GM21529 (cell line): ENCODE results near the gene EYS.
"Not testable (repeated sequence)": the region's sequence is repeated elsewhere in the genome, so short reads cannot be mapped to it uniquely, and the experiment has no call there.

Source experiments
- ATAC-seq: cut with Tn5 transposase; IDR thresholded peaks from one replicate; pipeline ENCODE4 v1.9.1; 2021; ENCODE audit not compliant: unreplicated experiment

Gene EYS

DNA sequence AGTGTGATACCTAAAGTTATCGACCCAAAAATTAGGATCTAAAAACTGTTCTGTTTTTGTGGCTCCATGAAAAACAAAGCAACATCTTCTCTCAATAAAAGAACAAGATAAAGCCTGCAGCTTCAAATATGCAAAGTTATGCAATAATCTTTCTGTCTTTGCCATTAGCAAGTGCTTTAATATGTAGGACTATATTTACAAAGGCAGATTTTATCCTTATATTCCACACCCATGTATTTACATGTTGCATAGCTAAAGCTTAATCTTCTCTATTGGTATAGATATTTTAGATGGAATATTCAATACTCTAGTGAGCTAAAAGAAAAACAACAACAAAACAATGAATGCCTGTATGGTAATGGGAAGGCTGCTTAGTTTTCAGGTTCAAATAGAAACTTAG lies 1443.2 kb downstream of the EYS start:
- no peak for ATAC-seq

DNA sequence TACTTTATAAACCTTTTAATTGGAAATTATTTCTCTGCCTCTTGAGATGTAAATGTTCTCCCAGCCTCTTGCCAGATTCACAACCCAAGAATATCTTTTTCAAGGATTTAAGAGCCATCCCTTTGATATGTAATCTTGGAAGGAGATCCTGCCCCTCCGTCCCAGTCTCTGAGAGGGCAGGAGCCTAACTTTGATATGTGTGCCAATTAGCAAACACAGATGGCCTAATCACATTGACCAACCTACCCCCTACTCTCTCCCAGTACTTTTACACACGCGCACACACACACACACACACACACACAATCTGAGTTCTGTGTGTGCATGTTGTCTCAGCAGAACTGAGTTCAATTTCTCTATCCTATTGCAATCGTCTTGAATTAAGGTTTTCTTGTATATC lies 1447.7 kb downstream of the EYS start:
- ATAC-seq: no peak

DNA sequence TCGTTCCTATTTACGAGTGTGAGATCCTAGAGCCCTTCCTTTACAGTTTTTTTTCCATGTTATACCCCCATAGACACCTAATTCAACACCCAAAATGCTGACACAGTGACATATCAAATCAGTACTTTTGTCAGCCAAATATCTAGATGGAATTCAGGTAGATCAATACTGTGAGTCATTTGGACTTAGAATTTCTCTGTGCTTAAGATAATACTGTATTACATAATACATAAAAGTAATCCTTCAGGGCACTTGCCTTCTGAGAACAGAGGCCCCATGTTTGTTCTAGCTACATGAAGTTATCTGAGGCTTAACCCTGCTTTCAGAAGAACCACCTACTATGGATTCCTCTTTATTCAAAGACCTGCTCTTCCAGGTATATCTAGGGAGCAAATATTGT lies 1448.3 kb downstream of the EYS start:
- no peak for ATAC-seq

DNA sequence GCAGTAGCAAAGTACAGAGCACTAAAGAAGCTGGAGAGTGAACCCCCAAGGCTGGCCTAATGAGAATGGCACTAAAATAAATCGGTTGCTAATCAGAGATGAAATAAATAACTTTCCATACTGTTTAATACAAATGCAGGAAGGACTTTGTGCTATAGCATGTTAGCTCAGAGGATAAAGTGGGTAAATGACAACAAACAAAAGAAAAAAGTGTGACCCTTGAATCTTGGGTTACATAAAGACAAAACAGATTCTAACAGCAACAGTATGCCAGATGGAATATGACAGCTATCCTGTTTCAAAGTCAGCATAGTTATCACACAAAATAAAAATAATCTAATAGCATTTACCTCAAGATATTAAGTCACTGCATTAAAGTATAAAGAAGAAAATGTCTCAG lies 1448.7 kb downstream of the EYS start:
- ATAC-seq: no peak

DNA sequence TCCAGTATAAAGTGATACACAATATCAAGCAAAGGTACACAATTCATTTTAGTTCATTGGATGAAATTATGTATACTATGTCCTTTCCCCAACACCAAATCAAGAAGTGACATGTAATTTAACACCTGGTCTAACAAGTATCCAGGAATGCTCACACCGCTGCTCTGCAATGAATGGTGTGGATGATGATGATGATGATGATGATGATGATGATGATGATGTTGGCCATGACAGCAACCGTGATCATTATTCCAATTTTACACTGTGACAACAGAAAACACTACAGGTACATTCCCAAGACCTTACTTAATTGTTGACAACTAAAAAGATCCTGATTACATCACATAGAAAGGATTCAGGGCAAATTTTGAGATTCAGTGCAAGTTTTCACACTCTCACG lies 1449.4 kb downstream of the EYS start:
- ATAC-seq: no peak

DNA sequence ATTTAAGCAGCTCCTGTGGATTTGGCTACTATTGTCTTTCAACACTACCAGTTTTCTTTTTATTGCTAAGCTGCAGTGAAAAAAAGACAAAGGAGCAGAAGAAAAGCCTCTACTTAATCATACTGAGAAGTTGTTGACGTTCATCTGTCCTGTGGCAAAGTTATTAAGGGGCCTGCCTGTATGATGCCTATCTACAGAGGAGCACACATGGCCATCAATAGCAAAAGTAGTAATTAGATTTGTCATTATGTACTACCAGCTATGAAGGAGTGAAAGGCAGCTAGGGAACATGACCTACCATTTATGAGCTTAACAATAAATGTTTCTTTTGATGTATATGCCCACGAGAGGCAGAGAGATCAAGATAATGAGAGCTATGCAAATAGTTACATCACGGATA lies 1450.5 kb downstream of the EYS start:
- ATAC-seq: no peak

DNA sequence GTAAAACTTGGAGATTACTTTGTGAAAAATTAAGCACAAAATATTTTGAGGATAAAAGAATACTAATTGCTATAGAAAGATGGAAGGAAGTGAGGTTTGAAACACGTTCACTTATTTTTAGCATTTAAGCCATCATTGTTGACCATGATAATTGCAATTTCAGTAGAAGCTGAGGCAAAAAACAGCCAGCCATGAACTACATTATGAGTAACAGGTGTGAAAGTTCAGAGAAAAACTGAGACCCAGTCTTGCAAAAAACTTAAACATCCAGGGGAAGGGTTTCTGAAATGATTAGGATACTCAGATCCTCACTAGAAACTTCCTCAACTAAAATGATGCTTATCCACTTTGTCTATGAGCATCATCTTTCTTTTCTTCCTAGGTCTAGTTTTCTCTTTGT lies 1452.0 kb downstream of the EYS start:
- ATAC-seq: no peak

DNA sequence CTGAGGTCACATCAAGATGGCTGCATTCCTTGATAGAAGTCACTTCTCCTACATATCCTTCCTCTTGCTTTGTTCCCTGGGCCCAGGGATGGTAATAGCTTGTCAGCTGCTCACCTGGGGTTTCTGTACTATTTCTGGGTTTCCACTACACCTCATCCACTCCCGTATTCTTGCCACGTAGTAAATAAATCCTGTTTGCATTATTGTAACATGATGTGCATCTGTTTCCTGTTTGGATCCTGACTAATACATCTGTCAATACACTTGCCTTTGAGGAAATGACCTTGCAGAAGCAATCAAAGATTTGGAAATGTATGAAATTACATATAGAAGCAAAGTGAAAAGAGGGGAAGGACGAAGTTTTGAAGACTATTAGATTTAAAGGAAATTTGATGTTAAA lies 1452.5 kb downstream of the EYS start:
- no peak for ATAC-seq

DNA sequence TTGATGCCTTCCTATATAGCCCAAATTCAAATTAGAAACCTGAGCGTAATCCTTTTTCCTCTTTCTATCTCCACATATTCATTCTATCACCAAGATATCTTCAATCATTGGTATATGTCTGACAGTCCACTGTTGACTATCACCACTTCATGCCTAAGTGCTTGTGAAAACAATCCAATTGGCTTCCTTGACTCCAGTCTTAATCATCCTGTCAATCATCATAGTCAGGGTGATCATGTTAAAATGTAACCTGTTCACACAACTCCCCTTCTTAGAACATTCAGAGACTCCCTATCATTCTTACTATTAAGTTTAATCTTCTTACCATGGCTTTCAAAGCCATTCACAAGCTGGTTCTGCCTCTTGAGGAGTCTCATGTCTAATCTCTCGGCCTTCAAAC lies 1454.8 kb downstream of the EYS start:
- no peak for ATAC-seq

DNA sequence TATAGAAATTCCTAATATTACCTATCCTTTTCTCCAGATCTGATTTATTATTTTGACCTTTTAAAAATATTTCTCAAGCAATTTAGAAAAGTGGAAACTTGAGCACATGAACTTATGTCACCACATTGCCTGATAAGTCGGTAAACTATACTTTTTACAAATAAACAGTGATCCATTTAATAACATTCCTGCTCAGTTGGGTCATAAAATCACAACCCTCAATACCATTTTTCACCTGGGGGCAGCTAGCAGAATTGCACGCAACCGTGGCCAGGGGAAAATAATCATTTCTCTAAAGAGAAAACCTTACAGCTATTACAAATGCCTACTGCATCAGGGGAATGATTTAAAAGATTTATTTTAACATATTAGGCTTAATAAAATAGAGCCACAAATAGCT lies 1456.9 kb downstream of the EYS start:
- no peak for ATAC-seq

DNA sequence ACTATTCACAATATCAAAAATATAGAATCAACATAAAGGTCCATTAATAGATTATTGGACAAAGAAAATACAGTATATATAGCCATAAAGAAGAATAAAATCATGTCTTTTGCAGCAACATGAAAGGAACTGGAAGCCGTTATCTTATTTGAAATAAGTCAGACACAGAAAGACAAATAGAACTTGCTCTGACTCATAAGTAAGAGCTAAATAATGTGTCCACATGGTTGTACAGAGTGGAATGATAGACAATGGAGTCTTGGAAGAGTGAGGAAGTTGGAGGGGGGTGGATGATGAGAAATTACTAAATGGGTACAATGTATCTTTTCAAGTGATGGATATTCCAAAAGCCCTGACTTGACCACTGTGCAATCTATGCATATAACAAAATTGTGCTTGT lies 1457.9 kb downstream of the EYS start:
- no peak for ATAC-seq

DNA sequence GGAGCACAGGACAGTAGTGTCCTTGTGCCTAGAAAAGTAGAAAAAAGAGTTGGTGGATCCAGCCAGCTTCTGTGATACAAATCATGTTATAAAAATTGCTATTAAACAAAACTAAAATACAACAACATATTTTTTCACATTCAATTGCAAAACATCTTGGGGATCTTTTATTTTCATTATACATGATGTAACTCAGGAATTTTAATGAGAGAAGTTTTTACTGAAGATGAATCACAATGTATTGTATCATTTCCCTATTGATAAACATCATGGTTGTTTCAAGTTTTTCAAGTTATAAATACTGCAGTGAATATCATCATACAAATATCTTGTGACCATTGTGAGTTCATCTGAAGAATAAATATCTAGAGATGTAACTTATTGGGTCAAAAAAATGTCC lies 1463.4 kb downstream of the EYS start:
- no peak for ATAC-seq

DNA sequence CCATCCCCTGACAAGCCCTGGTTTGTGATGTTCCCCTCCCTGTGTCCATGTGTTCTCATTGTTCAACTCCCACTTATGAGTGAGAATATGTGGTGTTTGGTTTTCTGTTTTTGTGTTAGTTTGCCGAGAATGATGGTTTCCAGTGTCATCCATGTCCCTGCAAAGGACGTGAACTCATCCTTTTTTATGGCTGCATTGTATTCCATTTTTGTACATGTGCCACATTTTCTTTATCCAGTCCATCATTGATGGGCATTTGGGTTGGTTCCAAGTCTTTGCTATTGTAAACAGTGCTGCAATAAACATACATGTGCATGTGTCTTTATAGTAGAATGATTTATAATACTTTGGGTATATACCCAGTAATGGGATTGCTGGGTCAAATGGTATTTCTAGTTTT lies 1468.1 kb downstream of the EYS start:
- ATAC-seq: not testable (repeated sequence)

DNA sequence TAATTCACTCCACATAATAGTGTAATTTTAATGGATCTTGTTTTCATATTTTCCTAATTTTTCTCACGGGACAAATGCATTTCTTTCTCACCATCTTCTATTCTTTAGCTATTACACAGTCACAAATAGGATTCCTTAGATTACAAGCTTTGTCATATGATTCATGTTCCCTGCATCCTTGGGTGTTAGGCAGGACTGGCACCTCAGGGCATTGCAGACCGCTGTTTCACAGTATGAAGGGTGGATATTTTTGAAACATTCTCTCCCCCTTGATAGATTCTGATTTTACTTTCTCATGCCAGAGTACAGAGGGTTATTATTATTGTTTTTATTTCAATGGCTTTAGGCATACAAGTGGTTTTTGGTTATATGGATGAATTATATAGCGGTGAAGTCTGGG lies 1469.0 kb downstream of the EYS start:
- ATAC-seq: no peak

DNA sequence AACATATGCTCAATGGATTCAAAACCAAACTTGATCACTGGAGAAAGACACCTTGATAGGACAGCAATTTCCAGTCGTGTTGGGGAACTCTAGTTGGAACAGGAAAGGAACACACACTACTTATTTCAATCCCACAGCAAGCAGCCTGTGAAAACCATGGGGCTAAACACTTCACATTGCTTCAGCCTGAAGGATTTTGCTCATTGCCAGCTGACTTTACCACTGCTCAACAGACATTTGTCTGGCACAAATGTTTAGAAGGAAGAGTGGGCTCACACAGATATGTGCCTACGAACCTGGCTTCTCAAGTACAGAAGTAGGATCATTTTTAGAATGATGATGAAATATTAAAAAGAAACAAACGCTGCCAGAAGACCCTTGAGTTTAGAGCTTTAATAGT lies 1473.3 kb downstream of the EYS start:
- ATAC-seq: no peak

DNA sequence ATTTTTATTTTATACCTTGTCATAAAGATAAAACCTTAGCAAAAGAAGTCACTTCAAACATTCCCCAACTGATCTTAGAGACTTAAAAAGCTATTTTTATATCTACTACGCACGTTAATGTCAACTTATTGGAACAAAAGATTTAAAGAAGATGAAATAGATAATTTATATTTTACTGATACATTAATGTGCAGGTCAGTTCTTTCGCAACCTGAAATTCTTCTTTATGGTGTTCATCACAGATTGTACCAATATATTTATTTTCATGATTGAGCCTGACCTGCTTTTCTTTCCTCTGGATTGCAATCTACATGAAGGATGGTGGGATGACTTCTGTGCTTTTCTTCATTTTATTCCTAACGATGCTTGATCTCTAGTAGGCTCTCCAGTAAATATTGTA lies 1475.1 kb downstream of the EYS start:
- ATAC-seq: no peak

DNA sequence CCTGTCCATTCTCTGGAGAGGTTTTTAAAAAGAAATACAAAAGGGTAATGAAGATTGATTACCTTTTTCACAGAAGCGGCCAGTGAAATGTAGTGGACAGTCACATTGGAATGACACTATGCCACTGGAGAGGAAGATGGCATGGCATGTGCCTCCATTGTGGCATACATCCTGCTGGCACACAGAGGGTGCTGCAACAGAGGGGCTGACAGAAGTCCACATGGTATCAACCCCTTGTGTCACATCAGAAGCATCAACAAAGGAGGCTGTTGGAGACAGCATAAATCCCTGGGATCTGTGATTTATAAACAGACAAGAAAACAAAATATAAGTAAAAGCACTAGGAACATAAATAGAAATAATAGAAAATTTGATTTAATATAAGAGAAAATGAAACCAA lies 1476.5 kb downstream of the EYS start:
- no peak for ATAC-seq

DNA sequence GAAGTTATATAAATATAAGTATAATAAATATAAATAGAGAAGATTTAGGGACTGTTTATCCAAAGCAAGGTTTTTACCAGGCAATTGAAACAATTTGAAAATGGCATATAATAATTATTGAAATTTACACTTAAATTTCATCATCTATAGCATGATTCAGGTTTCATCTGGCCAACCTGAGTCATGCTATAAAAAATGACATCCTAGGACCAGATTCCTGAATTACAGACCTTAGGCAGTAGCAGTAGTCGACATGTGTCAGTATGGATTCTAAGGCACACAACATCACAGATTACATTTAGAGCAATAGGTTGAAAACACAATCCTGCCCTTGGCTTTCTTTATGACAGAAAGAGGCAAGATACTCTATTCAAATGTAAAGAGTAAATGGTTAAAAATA lies 1479.2 kb downstream of the EYS start:
- no peak for ATAC-seq

DNA sequence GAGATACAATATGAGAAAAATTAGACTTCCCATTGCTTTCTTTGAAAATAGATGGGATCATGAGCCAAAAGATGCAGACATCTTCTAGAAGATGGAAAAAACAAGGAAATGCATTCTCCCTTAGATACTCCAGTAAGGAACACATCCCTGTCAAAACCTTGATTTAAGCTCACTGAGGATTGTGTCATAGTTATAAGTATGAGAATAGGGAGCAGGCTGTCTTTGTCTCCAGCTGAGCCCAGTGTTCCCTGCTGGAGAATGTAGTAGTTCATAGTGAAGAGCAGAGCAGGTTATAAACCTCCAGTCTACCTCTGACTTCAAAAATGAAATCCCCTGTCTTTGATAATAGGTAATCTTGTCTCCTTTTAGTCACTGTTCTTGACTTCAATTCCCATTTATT lies 1481.5 kb downstream of the EYS start:
- no peak for ATAC-seq

DNA sequence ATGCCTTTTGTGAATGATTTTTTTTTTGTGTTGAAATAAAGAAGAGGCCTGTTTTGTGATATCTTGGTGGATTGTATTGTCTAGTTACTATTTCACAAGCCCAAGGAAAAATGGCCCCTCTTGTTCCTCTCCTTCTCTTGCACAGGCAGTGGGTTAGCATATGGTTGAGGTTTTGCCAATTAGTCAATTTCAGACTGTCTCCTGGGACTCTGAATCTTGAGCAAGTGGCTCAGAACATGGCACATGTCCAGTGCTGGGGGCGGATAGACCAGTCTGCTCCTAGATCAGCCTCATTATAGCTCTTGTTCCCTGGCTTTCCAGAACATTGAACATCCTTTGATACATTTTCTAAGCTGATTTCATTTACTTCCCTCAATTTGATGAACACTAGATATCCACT lies 1482.2 kb downstream of the EYS start:
- no peak for ATAC-seq

DNA sequence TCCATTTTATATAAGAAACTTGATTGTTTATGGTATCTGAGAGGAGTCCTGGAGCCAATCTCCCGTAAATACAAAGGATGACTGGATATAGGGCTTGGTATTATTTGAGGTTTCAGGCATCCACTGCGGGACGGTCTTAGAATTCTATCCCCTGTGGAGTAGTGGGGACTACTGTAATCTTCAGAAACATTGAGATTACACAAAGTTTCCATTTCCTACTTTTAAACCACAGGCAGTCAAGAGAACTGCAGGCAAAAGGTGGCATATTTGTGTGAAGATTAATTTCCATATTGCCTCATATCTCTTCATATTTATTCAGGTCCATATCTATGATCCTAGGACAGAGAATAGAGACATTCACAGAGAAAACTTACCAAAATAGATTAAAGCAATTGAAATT lies 1485.2 kb downstream of the EYS start:
- no peak for ATAC-seq

DNA sequence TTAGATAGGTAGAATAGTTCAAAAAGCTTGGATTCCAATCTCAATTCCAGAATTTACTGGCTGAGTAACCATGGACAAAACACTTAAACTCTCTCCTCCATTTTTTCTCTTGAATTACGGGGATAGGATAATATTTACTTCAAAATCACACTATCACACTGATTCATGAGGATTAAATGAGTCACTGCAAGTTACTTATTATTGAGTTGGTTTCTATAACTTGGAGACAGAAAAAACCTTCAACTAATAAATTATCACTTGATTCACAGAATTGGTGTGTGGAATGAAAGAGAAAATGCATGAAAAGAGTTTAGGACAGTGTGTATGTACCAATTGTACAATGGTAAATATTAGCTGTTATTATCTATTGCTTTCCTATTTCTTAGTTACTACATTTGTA lies 1486.2 kb downstream of the EYS start:
- ATAC-seq: no peak

DNA sequence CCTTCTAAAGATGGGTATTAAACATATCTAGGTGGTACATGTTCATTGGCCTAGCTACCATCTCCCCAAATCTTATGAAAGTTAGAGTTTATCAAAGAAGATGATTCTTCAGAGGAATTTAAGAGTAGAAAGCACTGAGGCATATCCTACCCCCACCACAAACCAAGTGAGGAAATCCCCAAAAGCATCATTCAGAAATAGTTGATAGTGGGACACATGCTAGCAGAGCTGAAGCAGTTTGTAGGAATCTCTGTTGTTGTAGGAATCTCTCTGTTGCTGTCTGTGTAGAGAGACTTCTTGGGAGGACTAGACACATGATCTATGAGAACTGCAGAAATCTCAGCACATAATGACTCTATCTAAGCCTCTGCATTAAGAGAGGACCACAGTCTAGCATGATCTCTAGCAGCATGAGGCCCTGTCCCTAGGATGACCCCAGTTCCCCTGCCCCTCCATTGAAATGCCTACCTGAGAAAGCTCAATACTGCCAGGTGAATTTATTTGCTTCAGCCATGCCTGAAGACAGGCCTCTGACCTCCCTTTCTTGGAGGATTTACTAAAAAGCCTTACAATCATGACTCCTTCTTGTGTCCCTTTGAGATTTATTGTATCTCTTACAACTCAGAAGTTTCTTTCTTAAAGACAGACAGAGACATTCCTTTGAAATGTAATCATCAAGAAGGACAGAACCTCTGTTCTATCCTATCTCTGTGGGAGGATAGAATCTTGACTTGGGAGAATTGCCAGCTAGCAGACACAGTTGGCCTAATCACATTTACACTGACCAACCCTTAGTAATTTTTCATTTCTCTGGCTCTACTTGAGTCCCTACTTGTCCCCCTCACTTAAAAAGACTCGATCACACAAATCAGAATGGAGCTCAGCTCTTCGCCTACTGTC lies 1489.1 kb downstream of the EYS start:
- ATAC-seq: no peak
